K562 (cell line): Measurements from ENCODE around the gene SELENOO. TPM values are rescaled to one million over a fixed set of nuclear protein-coding genes. Genes with fewer than 3 reads are reported as not detected.

ENCODE experiments used
- ARID1B ChIP-seq: fragments of 450-650 bp; IDR thresholded peaks from 2 replicates; pipeline ENCODE4 v1.6.1; 2016; ENCODE audit warnings: antibody characterized with exemption, mild to moderate bottlenecking, inconsistent platforms
- ARID3A ChIP-seq: IDR thresholded peaks from 2 replicates; pipeline ENCODE4 v1.6.1; 2012; ENCODE audit warnings: low read depth, low read length, improper control_type of control experiment, borderline replicate concordance
- ATF7 ChIP-seq: fragments of 450-650 bp; IDR thresholded peaks from 2 replicates; pipeline ENCODE4 v1.7.1; 2014; ENCODE audit warnings: mild to moderate bottlenecking, moderate library complexity
- BCOR ChIP-seq: fragments of 450-650 bp; IDR thresholded peaks from 2 replicates; pipeline ENCODE4 v1.6.1; 2016
- CBX2 ChIP-seq: fragments of 200-600 bp; sonication (generic); IDR thresholded peaks from one replicate; pipeline ENCODE4 v1.6.1; 2012; ENCODE audit warnings: mild to moderate bottlenecking, low read length, inconsistent platforms; ENCODE audit not compliant: insufficient read depth, poor library complexity, severe bottlenecking
- CREM ChIP-seq: IDR thresholded peaks from 2 replicates; pipeline ENCODE4 v1.6.1; 2014; ENCODE audit warnings: antibody characterized with exemption, low read depth
- FOXM1 ChIP-seq, 2 experiments: fragments of 450-650 bp in 1 of 2; sonication (generic) in 1 of 2; formaldehyde crosslinking in 1 of 2; IDR thresholded peaks; 2 replicates each; pipeline versions ENCODE4 v1.6.1 to v1.9.0; 2017 to 2022; ENCODE audit warnings: low read depth in 2 of 2, mild to moderate bottlenecking in 2 of 2, missing genetic modification reagents in 1 of 2, moderate library complexity in 1 of 2
- MAFK ChIP-seq: IDR thresholded peaks from 2 replicates; pipeline ENCODE4 v1.6.1; 2011; ENCODE audit warnings: low read length, improper control_type of control experiment
- PURB ChIP-seq: sonication (generic); formaldehyde crosslinking; IDR thresholded peaks from 2 replicates; pipeline ENCODE4 v1.9.0; 2021; ENCODE audit warnings: low read depth, mild to moderate bottlenecking, missing genetic modification reagents
- SLC30A9 ChIP-seq: fragments of 250-450 bp; sonication (Bioruptor Pico); IDR thresholded peaks from 2 replicates; pipeline ENCODE4 v1.8.0; 2022; ENCODE audit warnings: mild to moderate bottlenecking, moderate library complexity
- SNAPC5 ChIP-seq: fragments of 250-450 bp; sonication (Bioruptor Pico); IDR thresholded peaks from 2 replicates; pipeline ENCODE4 v1.8.0; 2021; ENCODE audit warnings: moderate library complexity, mild to moderate bottlenecking, inconsistent platforms
- XRCC5 ChIP-seq: fragments of 200-400 bp; formaldehyde crosslinking; IDR thresholded peaks from 2 replicates; pipeline ENCODE4 v1.6.1; 2017; ENCODE audit warnings: low read depth, mild to moderate bottlenecking, low read length
- ZBTB43 ChIP-seq: sonication (generic); formaldehyde crosslinking; IDR thresholded peaks from 2 replicates; pipeline ENCODE4 v1.8.0; 2023; ENCODE audit warnings: mild to moderate bottlenecking, missing genetic modification reagents
- ZFPM2 ChIP-seq: fragments of 250-450 bp; sonication (Bioruptor Pico); IDR thresholded peaks from 2 replicates; pipeline ENCODE4 v1.5.1; 2022; ENCODE audit warnings: mild to moderate bottlenecking
- ZKSCAN3 ChIP-seq: fragments of 250-450 bp; sonication (Bioruptor Pico); IDR thresholded peaks from 2 replicates; pipeline ENCODE4 v1.4.0; 2020
- ZNF197 ChIP-seq: fragments of 200-800 bp; sonication (Bioruptor generic); IDR thresholded peaks from 2 replicates; pipeline ENCODE4 v1.6.1; 2016; ENCODE audit warnings: low read depth, missing genetic modification characterization, missing compliant biosample characterization
- ZNF445 ChIP-seq: fragments of 250-450 bp; sonication (Bioruptor Pico); IDR thresholded peaks from 2 replicates; pipeline ENCODE4 v1.4.0; 2020; ENCODE audit warnings: low read depth, mild to moderate bottlenecking, moderate library complexity
- ZNF695 ChIP-seq: fragments of 450-650 bp; formaldehyde crosslinking; IDR thresholded peaks from 2 replicates; pipeline ENCODE4 v1.4.0; 2020; ENCODE audit warnings: mild to moderate bottlenecking, moderate library complexity
- ZNF699 ChIP-seq: fragments of 250-450 bp; sonication (Bioruptor Pico); IDR thresholded peaks from 2 replicates; pipeline ENCODE4 v1.8.0; 2021; ENCODE audit warnings: mild to moderate bottlenecking, moderate library complexity; ENCODE audit not compliant: insufficient replicate concordance
- ZNF75A ChIP-seq: fragments of 450-650 bp; formaldehyde crosslinking; IDR thresholded peaks from 2 replicates; pipeline ENCODE4 v1.4.0; 2020; ENCODE audit warnings: mild to moderate bottlenecking
- polyA plus RNA-seq, 8 experiments: library from polyadenylated mRNA; depleted of rRNA in 4 of 8; stranded (reverse) in 5 of 8; unstranded in 3 of 8; fragments of >200 nt; fragmentation: Nextera tagmentation in 2 of 8; fragmentation: Illumina TruSeq in 1 of 8; extraction: Ambion mirVana in 2 of 8; extraction: Trizol in 1 of 8; gene quantifications; 2 replicates each; pipeline versions ENCODE4 v1.2.1 to v1.2.3, GENCODE V29; 2011 to 2014; ENCODE audit warnings: inconsistent platforms in 1 of 8, missing spikeins in 1 of 8
- total RNA-seq, 7 experiments: library from RNA; depleted of rRNA in 6 of 7; stranded (reverse); fragments of >200 nt in 6 of 7; fragmentation: Illumina TruSeq in 2 of 7; extraction: Trizol in 2 of 7; gene quantifications; 2 replicates each; pipeline versions ENCODE4 v1.2.1 to v1.2.3, GENCODE V29; 2011 to 2021; ENCODE audit warnings: low replicate concordance in 1 of 7
- TF ChIP-seq, protein P1 (sequence below): fragments of 250-450 bp; sonication (Bioruptor Pico); IDR thresholded peaks from 2 replicates; pipeline ENCODE4 v1.4.0; 2020; ENCODE audit warnings: mild to moderate bottlenecking, moderate library complexity, borderline replicate concordance

The SELENOO gene
- total and polyA plus RNA-seq, 9 of the 15 experiments (the other 6 are each of a cell fraction or from before 2014, with no cell fraction given), result 0.37 to 24.9 (median 8.3) TPM

DNA sequence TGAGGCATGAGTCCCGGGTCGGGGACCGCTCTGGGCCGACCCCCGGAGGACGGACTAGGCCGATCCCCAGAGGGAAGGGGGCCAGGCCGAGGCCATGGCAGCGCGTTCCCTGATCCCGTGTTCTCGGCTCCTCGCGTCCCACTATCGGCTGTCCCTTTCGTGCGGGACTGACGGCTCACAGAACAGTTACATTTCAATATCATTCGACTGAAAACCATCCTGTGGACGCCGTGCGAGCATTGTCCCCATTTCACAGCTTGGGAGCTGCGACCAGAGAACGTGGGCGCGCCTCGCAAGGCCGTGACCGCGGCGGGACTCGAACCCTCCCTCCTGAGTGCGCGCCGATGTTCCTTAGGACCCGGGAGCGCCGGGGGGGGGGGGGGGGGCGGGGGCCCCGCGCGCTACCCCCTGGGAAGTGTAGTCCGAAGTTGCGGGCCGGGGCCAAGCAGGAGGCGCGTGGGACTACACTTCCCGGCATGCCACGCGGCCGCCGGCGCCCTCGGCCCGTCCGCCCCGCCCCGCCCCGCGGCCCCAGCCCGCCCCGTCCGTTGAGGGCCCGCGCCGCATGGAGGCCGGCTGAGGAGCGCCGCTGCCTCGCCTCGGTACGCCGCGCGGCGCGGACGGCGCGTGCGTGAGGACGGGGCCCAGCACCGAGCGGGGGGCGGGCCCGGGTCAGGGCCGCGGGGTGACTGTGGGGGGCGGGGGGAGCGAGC is 15.3 kb upstream of the SELENOO start, which contains the start of gene TRABD (continued):
- no peak for TF ChIP-seq ZNF445 (CRISPR knock-in tag)
- TF ChIP-seq ZKSCAN3 (CRISPR knock-in tag), result no peak
- TF ChIP-seq ZFPM2 (CRISPR knock-in tag), result no peak
- no peak for TF ChIP-seq SLC30A9 (CRISPR knock-in tag)
- no peak for TF ChIP-seq MAFK
- TF ChIP-seq CBX2, result no peak
- TF ChIP-seq ZNF695 (CRISPR knock-in tag), result no peak
- no peak for TF ChIP-seq ZNF197
- no peak for TF ChIP-seq PURB
- TF ChIP-seq BCOR, result 0 out of 2 replicates have a peak, but pooled peaks have one; percentile 35
- TF ChIP-seq ARID3A, result no peak
- no peak for TF ChIP-seq ATF7
- no peak for TF ChIP-seq ZNF75A (CRISPR knock-in tag)
- no peak for TF ChIP-seq XRCC5
- no peak for TF ChIP-seq ZBTB43 (CRISPR knock-in tag)
- no peak for TF ChIP-seq FOXM1 (IDR thresholded peaks at IDR 0.05; ENCODE audit: low read depth)
- TF ChIP-seq FOXM1 (CRISPR knock-in tag; IDR thresholded peaks at IDR 0.05; ENCODE audit: low read depth), result no peak
- TF ChIP-seq SNAPC5 (CRISPR knock-in tag), result no peak
- TF ChIP-seq, protein P1, sequence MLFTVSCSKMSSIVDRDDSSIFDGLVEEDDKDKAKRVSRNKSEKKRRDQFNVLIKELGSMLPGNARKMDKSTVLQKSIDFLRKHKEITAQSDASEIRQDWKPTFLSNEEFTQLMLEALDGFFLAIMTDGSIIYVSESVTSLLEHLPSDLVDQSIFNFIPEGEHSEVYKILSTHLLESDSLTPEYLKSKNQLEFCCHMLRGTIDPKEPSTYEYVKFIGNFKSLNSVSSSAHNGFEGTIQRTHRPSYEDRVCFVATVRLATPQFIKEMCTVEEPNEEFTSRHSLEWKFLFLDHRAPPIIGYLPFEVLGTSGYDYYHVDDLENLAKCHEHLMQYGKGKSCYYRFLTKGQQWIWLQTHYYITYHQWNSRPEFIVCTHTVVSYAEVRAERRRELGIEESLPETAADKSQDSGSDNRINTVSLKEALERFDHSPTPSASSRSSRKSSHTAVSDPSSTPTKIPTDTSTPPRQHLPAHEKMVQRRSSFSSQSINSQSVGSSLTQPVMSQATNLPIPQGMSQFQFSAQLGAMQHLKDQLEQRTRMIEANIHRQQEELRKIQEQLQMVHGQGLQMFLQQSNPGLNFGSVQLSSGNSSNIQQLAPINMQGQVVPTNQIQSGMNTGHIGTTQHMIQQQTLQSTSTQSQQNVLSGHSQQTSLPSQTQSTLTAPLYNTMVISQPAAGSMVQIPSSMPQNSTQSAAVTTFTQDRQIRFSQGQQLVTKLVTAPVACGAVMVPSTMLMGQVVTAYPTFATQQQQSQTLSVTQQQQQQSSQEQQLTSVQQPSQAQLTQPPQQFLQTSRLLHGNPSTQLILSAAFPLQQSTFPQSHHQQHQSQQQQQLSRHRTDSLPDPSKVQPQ (CRISPR knock-in tag), result no peak
- no peak for TF ChIP-seq ARID1B
- TF ChIP-seq ZNF699, result no peak
- 0 out of 2 replicates have a peak, but pooled peaks have one; percentile 34 for TF ChIP-seq CREM
